OCI-LY7 (cell line): ENCODE measurements around the gene FAM174B. TPM values are rescaled to one million over a fixed set of nuclear protein-coding genes. Genes with fewer than 3 reads are reported as not detected.

Experiments
- BruUV-seq: library from RNA; stranded (reverse); fragments of 400-500 nt; replicated peaks from 2 replicates; lab custom pipeline; 2021; lab: Mats Ljungman, UMichigan
- CTCF ChIA-PET: fragments of 300-600 bp; sonication (Branson Sonifier 250); formaldehyde crosslinking; loops from one replicate; lab custom pipeline; 2022; ENCODE audit warnings: antibody characterized with exemption; ENCODE audit not compliant: unreplicated experiment; lab: Charles Lee
- POLR2A ChIA-PET: fragments of 300-600 bp; sonication (Branson Sonifier 250); formaldehyde crosslinking; loops from one replicate; lab custom pipeline; 2022; ENCODE audit warnings: antibody characterized with exemption; lab: Charles Lee
- DNase-seq: peaks from one replicate; pipeline ENCODE4 v3.0.0-alpha.2; 2015; ENCODE audit warnings: low spot score
- H2AFZ ChIP-seq: fragments of 200-600 bp; sonication (generic), shearing (Covaris generic); 2 replicates; pipeline ENCODE4 v1.6.1; 2014; ENCODE audit warnings: mild to moderate bottlenecking, antibody characterized with exemption, low read length, moderate library complexity
- H3K27ac ChIP-seq: fragments of 200-600 bp; sonication (generic); 2 replicates; pipeline ENCODE4 v1.5.1; 2014; ENCODE audit warnings: mixed run types, low read depth, mild to moderate bottlenecking, moderate library complexity, low read length, inconsistent platforms; ENCODE audit not compliant: poor library complexity, severe bottlenecking
- H3K36me3 ChIP-seq: fragments of 200-600 bp; sonication (generic); 2 replicates; pipeline ENCODE4 v1.6.1; 2014; ENCODE audit warnings: mild to moderate bottlenecking, antibody characterized with exemption, low read length, moderate library complexity, mixed read lengths; ENCODE audit not compliant: insufficient read depth
- H3K4me1 ChIP-seq: fragments of 200-600 bp; sonication (generic); 2 replicates; pipeline ENCODE4 v1.5.1; 2014; ENCODE audit warnings: mild to moderate bottlenecking, low read length; ENCODE audit not compliant: insufficient read depth, poor library complexity, severe bottlenecking
- H3K4me2 ChIP-seq: fragments of 200-600 bp; sonication (generic); 2 replicates; pipeline ENCODE4 v1.6.1; 2014; ENCODE audit warnings: mild to moderate bottlenecking, low read length
- H3K4me3 ChIP-seq: fragments of 200-600 bp; sonication (generic); 2 replicates; pipeline ENCODE4 v1.5.1; 2014; ENCODE audit warnings: mild to moderate bottlenecking, low read depth, low read length; ENCODE audit not compliant: poor library complexity, severe bottlenecking
- H3K79me2 ChIP-seq: fragments of 200-600 bp; sonication (generic); 2 replicates; pipeline ENCODE4 v1.6.1; 2016; ENCODE audit warnings: low read depth, mild to moderate bottlenecking, low read length, moderate library complexity, mixed read lengths; ENCODE audit not compliant: insufficient read depth
- H3K9me2 ChIP-seq: fragments of 200-600 bp; sonication (generic); 2 replicates; pipeline ENCODE4 v1.6.1; 2016; ENCODE audit warnings: mild to moderate bottlenecking, low read length, mixed read lengths; ENCODE audit not compliant: insufficient read depth
- H3K9me3 ChIP-seq: fragments of 200-600 bp; sonication (generic); 2 replicates; pipeline ENCODE4 v1.6.1; 2014; ENCODE audit warnings: mild to moderate bottlenecking, mixed run types, low read length, mixed read lengths
- H4K20me1 ChIP-seq: fragments of 200-600 bp; sonication (generic); 2 replicates; pipeline ENCODE4 v1.6.1; 2014; ENCODE audit warnings: mild to moderate bottlenecking, antibody characterized with exemption, low read length, moderate library complexity, mixed read lengths; ENCODE audit not compliant: insufficient read depth
- CTCF ChIP-seq: fragments of 200-600 bp; sonication (generic); conservative IDR thresholded peaks from 2 replicates; pipeline ENCODE4 v1.5.1; 2014; ENCODE audit warnings: mild to moderate bottlenecking, antibody characterized with exemption, low read length, moderate library complexity, mixed read lengths
- EZH2phosphoT487 ChIP-seq: fragments of 200-600 bp; sonication (generic); IDR thresholded peaks from 2 replicates; pipeline ENCODE4 v1.6.1; 2018; ENCODE audit warnings: low read depth, borderline replicate concordance, mild to moderate bottlenecking, mixed run types, antibody characterized with exemption, low read length, moderate library complexity, mixed read lengths
- intact Hi-C: fragments of 100-400 bp; cut with micrococcal nuclease; formaldehyde crosslinking; loops from one replicate; pipeline ENCODE4 v1.10.0; 2022; ENCODE audit not compliant: unreplicated experiment
- total RNA-seq, 2 experiments: library from RNA; depleted of rRNA in 1 of 2; stranded (reverse); fragments of >200 nt in 1 of 2; shearing (Covaris generic) in 1 of 2; gene quantifications; 2 replicates each; pipeline ENCODE4 v1.2.3, GENCODE V29; 2014 to 2022

FAM174B gene
- total RNA-seq, 2 experiments from 2014 or later = 1.3 to 24.4 TPM

DNA sequence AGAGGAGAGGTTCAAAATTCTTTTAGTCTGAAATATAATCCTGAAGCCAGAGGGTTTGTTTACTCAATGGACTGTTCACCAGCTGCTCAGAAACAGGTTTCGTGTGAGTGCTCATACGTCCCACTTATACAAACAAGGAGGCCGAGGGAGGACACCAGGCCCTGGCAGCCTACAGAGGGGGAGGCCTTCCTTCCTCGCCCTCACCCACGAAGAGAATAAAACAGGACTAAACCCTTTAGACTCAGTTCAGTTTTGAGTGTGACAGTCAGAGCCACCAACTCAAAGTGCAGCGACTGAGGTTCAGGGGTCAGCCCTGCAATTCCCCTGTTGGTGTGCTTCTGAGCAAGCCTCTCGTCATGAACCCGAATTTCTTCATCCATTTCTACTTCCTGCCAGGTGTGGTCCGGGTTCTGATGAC lies 17.3 kb downstream of the FAM174B start:
- DNase-seq = no peak
- Histone ChIP-seq H2AFZ (no peak overlapping the region), H3K79me2 (no peaks in the 10 kb centered on the region), H3K9me2 (no peaks in the 10 kb centered on the region), H3K9me3 (no peaks in the 10 kb centered on the region), H3K36me3 (no peaks in the 10 kb centered on the region), H3K4me1 (no peaks in the 10 kb centered on the region), H3K27ac (no peak overlapping the region), H4K20me1 (no peaks in the 10 kb centered on the region), H3K4me3 (no peak overlapping the region), H3K4me2 (no peak overlapping the region)
- TF ChIP-seq CTCF (no peak), EZH2phosphoT487 (no peak)
- intact Hi-C loops = no loop called here
- BruUV-seq = no TSS peak
- ChIA-PET POLR2A (no interaction called here), CTCF (no interaction called here)

GRCh38 chr15:92637626-92638025 lies 17.9 kb downstream of the FAM174B start:
- intact Hi-C loops = no loop called here
- H3K4me3 ChIP-seq = no peak overlapping the region
- CTCF ChIA-PET = no interaction called here

DNA sequence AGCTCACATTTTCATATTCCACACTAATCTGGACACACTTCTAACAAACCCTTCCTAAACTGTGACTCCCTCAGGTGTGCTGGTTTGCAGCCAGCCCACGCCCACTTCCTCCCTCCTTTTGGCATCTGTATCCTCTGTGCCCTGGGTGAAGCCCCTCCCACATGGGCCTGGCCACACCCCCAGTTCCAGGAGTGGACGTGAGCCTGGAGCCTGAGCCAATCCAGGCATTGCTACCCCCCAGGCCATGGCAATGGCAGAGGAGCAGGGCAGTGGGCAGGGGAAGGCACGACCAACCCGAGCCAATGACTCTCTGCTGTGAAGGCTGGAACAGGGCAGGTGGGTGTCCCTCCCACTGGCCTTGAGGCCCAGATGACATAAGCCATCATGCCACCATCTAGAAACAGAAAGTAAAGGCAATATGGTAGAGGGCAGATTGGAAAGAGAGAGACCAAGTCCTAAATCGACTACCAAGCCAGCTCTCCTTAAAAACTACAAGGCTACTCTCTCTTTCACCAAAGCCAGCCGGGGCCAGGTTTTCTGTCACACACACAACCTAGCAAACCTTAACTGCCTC lies 18.6 kb downstream of the FAM174B start:
- ChIA-PET CTCF (no interaction called here), POLR2A (no interaction called here)
- Histone ChIP-seq H3K79me2 (no peaks in the 10 kb centered on the region), H3K36me3 (no peaks in the 10 kb centered on the region), H3K9me2 (no peaks in the 10 kb centered on the region), H3K27ac (no peak overlapping the region), H4K20me1 (no peaks in the 10 kb centered on the region), H3K9me3 (no peaks in the 10 kb centered on the region), H2AFZ (no peak overlapping the region), H3K4me3 (no peak overlapping the region), H3K4me2 (no peak overlapping the region), H3K4me1 (no peaks in the 10 kb centered on the region)
- no TSS peak for BruUV-seq
- no peak for TF ChIP-seq CTCF
- no peak for TF ChIP-seq EZH2phosphoT487
- DNase-seq = no peak
- intact Hi-C loops = no loop called here

More at GRCh38 chr15:92637626-92638025, 17.9 kb downstream of the FAM174B start:
- Histone ChIP-seq H3K9me3 (no peaks in the 10 kb centered on the region), H4K20me1 (no peaks in the 10 kb centered on the region), H3K36me3 (no peaks in the 10 kb centered on the region), H2AFZ (no peak overlapping the region), H3K9me2 (no peaks in the 10 kb centered on the region), H3K27ac (no peak overlapping the region), H3K79me2 (no peaks in the 10 kb centered on the region), H3K4me1 (no peaks in the 10 kb centered on the region), H3K4me2 (no peak overlapping the region)
- no TSS peak for BruUV-seq
- POLR2A ChIA-PET = no interaction called here
- no peak for DNase-seq
- TF ChIP-seq EZH2phosphoT487 = no peak
